ENCODE measurements around the gene GATAD2B. TPM values are rescaled to one million over a fixed set of nuclear protein-coding genes. Genes with fewer than 3 reads are reported as not detected.
A peak's percentile ranks its signal among the peaks of the same experiment; 100 is the strongest.

The GATAD2B gene
- total and polyA plus RNA-seq, 10 donors = 3.7 to 68.1 (median 47.6) TPM

DNA sequence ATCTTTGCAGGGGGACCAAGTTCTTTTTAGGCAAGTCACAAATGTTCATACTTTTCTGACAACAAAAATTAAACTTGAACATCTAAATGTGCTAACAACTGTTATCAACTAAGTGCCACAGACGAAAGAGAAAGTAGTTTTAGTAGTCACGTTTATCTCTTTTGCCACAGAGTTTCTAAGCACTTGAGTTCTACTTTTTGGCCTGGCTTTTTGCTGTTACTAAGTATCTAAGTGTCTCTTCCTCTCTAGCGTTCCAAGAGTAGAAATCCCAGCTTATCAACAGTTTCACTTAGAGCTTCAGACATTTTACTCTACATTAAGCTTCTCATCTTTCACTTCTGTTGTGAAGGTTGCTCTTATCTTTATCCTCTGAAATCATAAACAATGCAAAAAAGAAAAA, 34.2 kb downstream of the GATAD2B start:
- Histone ChIP-seq H3K27ac (peak overlapping the region in 7 of 8 donors; percentile 0 to 71 (median 43)), H3K4me1 (peaks cover 7 to 76% (median 46%) of the 10 kb centered on the region in 6 donors), H3K9me3 (no peaks in the 10 kb centered on the region), H3K36me3 (peaks cover 0 to 70% (median 4%) of the 10 kb centered on the region in 6 donors), H3K4me3 (no peak overlapping the region), H3K27me3 (replicated peaks in 1 of 7) (no peaks in the 10 kb centered on the region)
- TF ChIP-seq POLR2A (IDR thresholded peaks at IDR 0.05) = no peak
- TF ChIP-seq, protein P1, sequence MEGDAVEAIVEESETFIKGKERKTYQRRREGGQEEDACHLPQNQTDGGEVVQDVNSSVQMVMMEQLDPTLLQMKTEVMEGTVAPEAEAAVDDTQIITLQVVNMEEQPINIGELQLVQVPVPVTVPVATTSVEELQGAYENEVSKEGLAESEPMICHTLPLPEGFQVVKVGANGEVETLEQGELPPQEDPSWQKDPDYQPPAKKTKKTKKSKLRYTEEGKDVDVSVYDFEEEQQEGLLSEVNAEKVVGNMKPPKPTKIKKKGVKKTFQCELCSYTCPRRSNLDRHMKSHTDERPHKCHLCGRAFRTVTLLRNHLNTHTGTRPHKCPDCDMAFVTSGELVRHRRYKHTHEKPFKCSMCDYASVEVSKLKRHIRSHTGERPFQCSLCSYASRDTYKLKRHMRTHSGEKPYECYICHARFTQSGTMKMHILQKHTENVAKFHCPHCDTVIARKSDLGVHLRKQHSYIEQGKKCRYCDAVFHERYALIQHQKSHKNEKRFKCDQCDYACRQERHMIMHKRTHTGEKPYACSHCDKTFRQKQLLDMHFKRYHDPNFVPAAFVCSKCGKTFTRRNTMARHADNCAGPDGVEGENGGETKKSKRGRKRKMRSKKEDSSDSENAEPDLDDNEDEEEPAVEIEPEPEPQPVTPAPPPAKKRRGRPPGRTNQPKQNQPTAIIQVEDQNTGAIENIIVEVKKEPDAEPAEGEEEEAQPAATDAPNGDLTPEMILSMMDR (IDR thresholded peaks at IDR 0.05 in 8 of 11, conservative IDR thresholded peaks at IDR 0.05 in 3 of 11) = no peak
- TF ChIP-seq POLR2AphosphoS5 (IDR thresholded peaks at IDR 0.05) = no peak
- 7 to 15% (median 8%) methylated on average over 3 of the region's 3 CpGs for WGBS, 5 donors
- DNase-seq = no peak
- intact Hi-C loops (cut with DNase I; ENCODE audit: low total_unique reads) = no loop called here

DNA sequence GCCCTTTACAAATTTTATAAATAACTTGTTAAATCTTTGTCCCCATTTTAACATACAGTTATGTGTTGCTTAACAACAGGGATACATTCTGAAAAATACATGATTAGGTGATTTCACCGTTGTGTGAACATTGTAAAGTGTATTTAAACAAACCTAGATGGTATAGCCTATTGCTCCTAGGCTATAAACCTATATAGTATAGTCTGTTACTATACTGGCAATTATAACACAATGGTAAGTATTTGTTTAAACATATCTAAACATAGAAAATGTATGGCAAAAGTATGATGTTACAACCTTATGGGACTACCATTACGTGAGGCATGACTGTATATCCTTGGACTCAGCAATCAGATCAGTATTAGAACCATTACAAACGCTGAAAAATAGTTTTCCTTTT, 36.6 kb downstream of the GATAD2B start:
- no peak for DNase-seq
- no peak overlapping the region for H3K27ac ChIP-seq
- WGBS, 5 donors = 79 to 96% (median 83%) methylated on average over 3 of the region's 3 CpGs
- intact Hi-C loops (cut with DNase I; ENCODE audit: low total_unique reads) = no loop called here
- H3K9me3 ChIP-seq = no peaks in the 10 kb centered on the region
- H3K36me3 ChIP-seq = peaks cover 0 to 49% (median 0%) of the 10 kb centered on the region in 6 donors
- TF ChIP-seq, protein P1 (IDR thresholded peaks at IDR 0.05 in 8 of 11, conservative IDR thresholded peaks at IDR 0.05 in 3 of 11) = no peak
- TF ChIP-seq POLR2A (IDR thresholded peaks at IDR 0.05) (no peak), POLR2AphosphoS5 (IDR thresholded peaks at IDR 0.05) (no peak)
- H3K4me1 ChIP-seq = peaks cover 26 to 84% (median 66%) of the 10 kb centered on the region in 6 donors
- no peaks in the 10 kb centered on the region for H3K27me3 ChIP-seq (replicated peaks in 1 of 7)
- H3K4me3 ChIP-seq = no peak overlapping the region

- TF ChIP-seq POLR2A (IDR thresholded peaks at IDR 0.05) (no peak), POLR2AphosphoS5 (IDR thresholded peaks at IDR 0.05) (no peak)
- TF ChIP-seq, protein P1 (IDR thresholded peaks at IDR 0.05 in 8 of 11, conservative IDR thresholded peaks at IDR 0.05 in 3 of 11) = no peak
- no peak for DNase-seq
- intact Hi-C loops (cut with DNase I; ENCODE audit: low total_unique reads) = no loop called here
- Histone ChIP-seq H3K27me3 (replicated peaks in 1 of 7) (no peaks in the 10 kb centered on the region), H3K9me3 (no peaks in the 10 kb centered on the region), H3K4me3 (no peak overlapping the region), H3K36me3 (peaks cover 0 to 28% (median 0%) of the 10 kb centered on the region in 6 donors), H3K27ac (no peak overlapping the region), H3K4me1 (peaks cover 31 to 88% (median 60%) of the 10 kb centered on the region in 6 donors)
- WGBS, 5 donors = 92 to 98% (median 97%) methylated on average over 4 of the region's 4 CpGs
Measured at GRCh38 chr1:153883223-153883622, 39.5 kb downstream of the GATAD2B start.

DNA sequence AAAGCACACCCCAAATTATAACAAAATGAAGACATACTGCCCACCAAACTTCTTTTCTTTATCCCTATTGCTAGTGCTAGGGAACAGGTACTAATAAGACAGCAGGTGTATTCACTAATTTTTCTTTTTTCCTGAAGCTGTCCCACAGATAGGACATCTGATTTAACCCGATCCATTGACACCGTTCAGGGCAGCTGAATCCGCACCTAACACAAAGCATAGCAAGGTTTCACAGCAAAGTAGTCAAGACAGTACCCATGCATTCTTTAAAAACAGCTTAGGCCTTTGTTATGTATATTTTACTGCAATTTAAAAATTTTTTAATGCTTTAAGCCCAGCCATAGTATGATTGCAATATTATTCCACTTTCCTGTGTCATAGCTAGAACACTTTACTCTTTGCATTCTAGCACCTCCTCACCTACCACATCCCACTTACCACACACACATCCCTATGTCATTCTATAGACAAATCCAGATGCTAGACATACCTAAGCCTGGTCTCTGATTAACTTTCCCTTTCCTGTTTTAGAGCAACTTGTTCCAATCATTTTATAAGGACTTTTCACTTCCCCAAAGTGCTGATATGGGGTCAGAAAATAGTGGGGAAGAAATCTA, 40.4 kb downstream of the GATAD2B start:
- DNase-seq = no peak
- peak overlapping the region in 2 of 8 donors; percentile 5 to 39 for H3K27ac ChIP-seq
- TF ChIP-seq POLR2AphosphoS5 (IDR thresholded peaks at IDR 0.05) (no peak), POLR2A (IDR thresholded peaks at IDR 0.05) (no peak)
- TF ChIP-seq, protein P1 (IDR thresholded peaks at IDR 0.05 in 8 of 11, conservative IDR thresholded peaks at IDR 0.05 in 3 of 11) = no peak
- no peaks in the 10 kb centered on the region for H3K27me3 ChIP-seq (replicated peaks in 1 of 7)
- peaks cover 28 to 88% (median 53%) of the 10 kb centered on the region in 6 donors for H3K4me1 ChIP-seq
- H3K9me3 ChIP-seq = no peaks in the 10 kb centered on the region
- intact Hi-C loops (cut with DNase I; ENCODE audit: low total_unique reads) = no loop called here
- H3K36me3 ChIP-seq = peaks cover 0 to 28% (median 0%) of the 10 kb centered on the region in 6 donors
- 83 to 93% (median 87%) methylated on average over 3 of the region's 3 CpGs for WGBS, 5 donors
- H3K4me3 ChIP-seq = no peak overlapping the region
